ENCODE measurements around the gene NAPEPLD.

- TF ChIP-seq BACH1 (IDR thresholded peaks at IDR 0.05; ENCODE audit: low read length) (no peak), BCL11A (IDR thresholded peaks at IDR 0.05; ENCODE audit: low read depth in 2 of 2, low read length in 2 of 2) (no peak), RAD21 (IDR thresholded peaks at IDR 0.05 in 1 of 2, conservative IDR thresholded peaks at IDR 0.05 in 1 of 2; ENCODE audit: low read depth in 2 of 2, low read length in 2 of 2) (no peak)
Observed at GRCh38 chr7:103150192-103150591, 1.3 kb upstream of the NAPEPLD start.

All from H1 (cell line).